HG02852 (cell line): ENCODE results near the gene SH3TC1.

Source experiments
- ATAC-seq: cut with Tn5 transposase; IDR thresholded peaks from one replicate; pipeline ENCODE4 v1.9.1; 2021; ENCODE audit warnings: mild to moderate bottlenecking, moderate library complexity; ENCODE audit not compliant: unreplicated experiment

SH3TC1 gene

DNA sequence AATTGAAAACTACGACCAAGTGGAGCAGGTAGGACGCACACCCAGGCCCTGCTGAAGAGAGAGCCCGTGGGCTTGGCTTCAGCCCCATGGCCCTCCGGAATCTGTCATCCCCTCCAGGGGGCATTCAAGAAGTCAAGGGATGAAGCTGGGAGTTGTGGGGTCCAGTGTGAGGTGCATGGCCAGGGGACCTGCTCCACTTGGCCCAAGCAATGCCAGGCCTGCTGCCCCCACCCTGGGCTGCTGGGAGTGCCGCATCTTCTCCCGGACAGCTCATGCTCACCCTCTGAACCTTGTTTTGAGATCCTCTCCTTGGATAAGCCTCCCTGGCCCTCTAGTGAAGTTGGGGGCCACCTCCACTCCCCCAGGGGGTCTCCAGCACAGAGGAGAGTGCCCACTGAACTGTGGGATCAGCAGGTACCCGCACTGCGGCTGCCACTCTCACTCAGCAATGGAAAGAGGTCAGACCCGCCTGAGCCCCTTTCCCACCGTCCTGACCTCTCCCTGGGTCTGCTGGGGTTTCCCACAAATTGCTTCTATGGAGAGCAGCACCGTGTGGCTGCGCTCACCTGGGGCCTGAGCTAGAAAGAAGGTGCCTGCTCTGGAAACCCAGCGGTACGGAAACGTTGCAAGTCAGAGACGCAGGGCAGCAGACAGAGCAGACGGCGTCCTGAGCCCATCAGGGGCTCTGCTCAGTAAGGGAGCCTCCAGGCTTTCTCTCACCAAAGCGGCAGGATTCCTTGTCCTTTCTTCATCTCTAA lies 35.5 kb upstream of the SH3TC1 start:
- no peak for ATAC-seq

DNA sequence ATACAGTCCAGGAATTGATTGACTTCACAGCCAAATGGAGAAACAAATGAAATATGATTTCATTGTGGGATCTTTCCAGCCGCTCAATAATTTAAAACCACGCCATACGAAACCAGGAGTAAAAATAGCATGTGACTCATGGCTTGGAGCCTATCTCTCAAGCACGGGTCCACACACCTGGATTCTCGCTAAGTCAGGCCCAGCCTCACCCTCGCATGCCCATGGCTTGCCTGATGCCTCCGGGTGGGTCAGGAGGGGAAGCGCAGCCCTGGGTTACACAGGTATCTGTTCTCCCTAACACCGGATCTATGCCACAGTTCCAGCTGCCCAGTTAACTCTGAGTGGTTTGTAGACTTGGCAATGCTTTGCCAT lies 34.9 kb upstream of the SH3TC1 start:
- ATAC-seq, result no peak

DNA sequence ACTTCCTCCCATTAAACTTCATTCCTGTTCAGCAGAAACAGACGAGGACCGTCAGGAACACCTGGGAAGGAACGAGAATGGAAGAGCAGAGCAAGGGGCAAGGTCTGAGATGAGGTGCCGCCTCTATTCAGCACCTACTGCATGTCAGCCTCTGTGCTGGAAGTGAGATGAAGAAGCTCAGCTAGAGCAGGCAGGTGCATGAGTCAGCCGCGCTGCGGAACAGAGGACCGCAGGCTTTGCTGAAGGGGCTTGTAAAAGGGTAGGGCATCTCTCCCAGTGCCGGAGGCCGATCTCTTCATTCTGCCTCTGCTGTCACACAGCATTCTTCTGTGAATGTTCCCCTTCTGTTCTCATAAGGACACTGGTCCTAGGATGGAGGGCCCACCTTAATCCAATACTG lies 34.4 kb upstream of the SH3TC1 start:
- no peak for ATAC-seq

DNA sequence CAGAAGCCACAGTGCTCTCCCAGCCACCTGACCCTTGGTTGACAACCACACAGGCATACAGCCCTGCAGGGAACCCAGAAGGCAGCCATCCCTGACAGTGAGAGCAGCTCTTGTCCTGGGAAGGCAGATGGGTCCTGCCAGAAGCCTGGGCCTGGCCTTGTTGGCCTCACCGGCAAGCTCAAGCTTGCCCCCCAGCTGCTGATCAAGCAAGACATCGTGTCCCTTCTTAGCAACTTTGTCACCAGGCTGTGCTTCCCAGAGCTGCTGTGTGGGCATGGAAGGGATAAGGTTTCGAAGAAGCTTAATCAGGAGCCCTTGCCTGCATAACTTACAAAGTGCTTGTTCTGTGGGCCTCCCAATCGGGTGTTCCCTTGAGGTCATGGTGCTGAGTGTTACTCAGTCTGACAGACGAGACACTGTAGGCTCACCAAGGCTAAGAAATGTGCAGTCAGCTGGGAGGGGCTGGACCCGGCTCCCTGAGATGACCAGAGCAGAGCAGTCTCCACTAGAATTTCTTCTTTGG lies 33.7 kb upstream of the SH3TC1 start:
- ATAC-seq, result no peak

DNA sequence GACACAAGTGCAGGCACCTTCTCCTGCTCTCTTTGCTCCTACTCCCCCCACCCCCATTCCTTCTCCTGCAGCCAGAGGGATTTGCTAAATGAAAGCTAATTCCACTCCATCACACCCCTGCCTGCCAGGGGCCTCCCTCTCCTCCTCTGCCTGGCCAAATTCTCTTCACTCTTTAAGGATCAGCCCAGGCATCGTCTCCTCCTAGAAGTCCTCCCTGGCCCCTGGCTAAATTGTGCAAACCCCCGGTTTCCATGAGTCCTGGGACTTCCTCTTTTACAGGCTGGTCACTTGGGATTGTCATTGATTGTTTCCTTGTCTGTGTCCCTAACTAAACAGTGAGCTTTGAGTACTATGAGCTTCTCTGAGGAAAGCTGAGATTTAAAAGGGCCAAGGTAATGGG lies 31.8 kb upstream of the SH3TC1 start:
- no peak for ATAC-seq

DNA sequence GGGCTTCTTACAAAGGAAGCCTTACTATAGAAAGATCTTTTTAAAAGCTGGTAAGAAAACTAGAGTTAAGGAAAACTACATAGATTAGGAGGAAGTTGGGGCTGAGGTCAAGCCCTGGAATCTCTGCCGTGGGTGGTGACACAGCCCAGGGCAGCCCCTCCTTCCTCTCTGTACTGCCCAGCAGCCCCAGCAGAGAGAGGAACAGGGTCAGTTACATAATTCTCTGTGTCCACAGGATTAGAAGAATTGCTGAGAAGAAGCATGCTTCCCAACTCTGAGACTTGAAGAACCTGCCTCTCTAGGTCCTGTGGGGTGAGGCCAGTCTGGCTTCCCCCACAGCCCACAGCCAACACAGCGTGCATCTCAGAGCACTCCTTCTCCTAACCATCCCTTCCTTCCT lies 31.3 kb upstream of the SH3TC1 start:
- ATAC-seq, result no peak

DNA sequence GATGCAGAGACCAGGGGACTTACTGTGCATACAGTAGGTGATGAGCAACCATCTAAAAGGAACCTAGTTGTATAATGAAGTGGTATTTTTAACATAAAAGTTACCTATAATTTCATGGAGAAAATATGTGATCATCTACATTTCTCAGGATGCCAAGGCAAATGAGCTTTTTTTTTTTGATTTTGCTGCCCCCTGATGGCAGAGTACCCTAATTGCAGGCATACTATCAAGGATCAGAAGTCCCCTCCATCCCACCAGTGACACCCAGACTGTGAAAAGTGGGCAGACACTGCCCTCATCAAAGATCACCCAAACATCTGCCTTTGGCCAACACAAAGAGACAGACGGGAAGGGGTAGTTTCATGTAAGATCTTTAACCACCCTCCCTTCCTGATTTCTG lies 30.9 kb upstream of the SH3TC1 start:
- ATAC-seq, result no peak

DNA sequence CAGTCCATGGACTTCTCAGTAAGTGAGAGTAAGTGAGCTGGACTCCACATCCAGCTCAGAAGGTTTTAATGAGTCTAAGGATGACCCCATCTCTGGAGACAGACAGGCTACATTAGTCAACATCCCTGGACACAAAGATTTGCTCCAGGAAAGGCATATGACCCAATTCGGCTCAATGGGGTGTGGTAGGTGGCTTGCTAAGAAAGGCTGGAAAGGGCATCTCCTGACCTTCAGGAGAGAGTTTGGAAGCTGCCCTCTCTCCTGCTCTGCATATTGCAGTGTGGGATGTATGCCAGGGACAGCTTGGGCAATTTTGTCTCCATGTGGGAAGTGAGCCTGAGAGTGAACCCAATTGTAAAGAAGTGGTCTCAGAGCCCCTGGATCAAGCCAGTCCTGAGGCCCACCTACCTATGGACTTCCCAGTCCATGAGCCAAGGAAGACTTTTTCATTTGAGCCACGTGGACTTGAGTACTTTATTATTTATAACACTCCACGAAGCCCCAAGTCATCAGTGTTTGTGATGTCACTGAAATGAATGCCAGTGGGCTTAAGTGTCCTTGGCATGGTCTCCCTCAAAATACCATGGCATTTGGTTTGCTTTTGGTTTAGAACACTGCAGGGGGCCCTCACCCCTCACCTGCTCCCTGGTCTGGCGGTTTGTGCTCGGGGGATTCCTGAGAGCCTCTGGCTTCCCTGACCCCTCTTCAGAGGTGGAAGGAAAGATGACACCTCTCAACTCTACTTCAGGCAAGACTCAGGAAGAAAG lies 30.1 kb upstream of the SH3TC1 start:
- no peak for ATAC-seq

DNA sequence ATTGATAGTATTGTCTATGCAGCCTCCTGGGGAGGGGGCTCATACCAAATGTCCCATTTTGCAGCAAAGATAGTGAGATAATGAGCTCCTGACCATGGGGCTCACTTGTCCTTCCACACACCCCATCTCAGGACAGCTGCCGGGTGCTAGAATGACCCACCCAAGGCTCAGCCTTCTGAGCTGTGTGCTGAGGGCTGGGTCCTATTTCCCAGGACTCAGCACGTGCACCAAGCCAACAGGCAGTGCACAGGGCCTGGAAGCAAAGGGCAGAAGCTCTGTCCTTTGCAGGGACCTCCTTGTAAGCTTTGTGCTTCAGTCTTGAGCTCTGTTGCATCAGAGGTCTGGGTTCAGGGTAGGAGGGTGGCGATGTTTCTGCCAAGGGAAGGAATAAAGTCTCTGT lies 29.3 kb upstream of the SH3TC1 start:
- ATAC-seq, result no peak

DNA sequence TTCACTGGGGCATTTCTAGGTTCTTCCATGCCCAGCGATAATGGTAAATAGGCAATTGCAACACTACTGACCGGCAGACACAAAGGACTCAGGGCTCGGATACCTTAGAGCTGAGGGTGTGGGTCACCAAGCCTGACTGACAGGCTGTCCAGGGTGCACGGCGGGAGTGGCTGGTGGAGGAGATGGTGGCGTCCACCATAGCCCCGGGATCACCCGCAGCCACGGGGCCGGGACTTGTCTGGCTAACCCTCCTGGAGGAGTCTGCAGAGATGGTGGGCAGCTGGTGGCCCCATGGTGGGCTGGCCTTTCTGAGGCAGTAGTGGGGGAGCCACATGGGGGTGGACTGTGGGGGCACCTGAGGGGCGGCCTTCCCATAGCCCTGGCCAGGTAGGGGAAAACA lies 28.7 kb upstream of the SH3TC1 start:
- no peak for ATAC-seq

DNA sequence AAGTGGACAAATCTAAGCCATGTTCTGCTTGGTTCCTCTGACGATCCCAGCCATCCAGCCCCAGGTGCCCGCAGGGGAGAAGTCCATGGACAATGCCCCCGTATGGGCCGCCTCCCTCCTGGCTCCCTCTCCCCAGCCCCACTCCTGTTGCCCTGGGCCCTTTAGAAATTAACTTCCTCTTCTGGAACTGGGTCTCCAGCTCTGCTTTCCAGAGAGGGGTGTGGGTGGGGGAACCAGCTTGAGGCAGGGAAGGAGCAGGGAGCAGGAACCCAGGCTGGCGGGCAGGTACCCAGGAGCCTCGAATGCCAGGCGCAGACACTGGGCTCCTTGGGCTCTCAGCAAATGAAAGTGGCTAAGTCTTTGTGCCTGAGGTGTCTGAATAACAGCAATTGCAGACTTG lies 27.8 kb upstream of the SH3TC1 start:
- ATAC-seq, result no peak

DNA sequence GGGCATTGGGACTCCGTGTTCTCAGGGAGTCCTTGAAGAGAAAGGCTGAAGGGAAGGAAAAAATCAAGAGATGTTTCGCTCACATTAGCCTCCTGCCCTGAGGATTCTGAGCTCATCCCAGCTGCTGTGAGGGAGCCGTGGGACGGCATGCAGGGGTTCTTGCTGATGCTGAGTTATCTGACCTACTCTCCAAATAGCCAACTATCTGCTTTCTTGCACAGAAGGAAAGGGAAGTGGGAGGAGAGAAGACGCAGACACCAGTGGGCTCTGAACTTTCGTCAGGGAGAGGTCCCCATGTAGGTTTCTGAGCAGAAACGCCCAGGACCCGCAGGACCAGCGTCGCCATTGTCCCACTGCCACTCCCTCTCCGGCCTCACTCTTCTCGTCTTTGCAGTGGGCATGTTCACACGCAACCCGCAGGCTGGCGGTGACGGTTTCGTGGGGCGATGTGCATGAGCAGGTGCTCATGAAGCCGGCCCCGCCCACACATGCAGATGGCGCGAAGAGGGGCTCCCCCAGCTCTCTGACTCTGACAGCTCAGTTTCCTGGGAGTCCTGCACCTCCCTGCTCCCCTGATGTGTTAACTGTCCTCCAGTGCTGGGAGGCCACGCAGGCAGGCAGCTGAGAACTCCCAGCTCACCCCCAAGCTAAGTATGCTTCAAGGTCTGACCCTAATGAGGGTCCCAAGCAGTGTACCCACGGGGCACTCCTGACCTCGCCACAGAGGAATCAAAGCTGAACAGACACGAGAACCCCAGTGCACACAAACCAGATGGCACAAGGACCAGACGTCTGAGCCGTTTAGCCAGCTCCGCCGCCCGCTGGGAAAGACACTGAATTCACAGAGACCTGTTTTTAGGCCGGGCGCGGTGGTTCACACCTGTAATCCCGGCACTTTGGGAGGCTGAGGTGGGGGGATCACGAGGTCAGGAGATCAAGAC lies 26.8 kb upstream of the SH3TC1 start:
- ATAC-seq, result peak; percentile 84

DNA sequence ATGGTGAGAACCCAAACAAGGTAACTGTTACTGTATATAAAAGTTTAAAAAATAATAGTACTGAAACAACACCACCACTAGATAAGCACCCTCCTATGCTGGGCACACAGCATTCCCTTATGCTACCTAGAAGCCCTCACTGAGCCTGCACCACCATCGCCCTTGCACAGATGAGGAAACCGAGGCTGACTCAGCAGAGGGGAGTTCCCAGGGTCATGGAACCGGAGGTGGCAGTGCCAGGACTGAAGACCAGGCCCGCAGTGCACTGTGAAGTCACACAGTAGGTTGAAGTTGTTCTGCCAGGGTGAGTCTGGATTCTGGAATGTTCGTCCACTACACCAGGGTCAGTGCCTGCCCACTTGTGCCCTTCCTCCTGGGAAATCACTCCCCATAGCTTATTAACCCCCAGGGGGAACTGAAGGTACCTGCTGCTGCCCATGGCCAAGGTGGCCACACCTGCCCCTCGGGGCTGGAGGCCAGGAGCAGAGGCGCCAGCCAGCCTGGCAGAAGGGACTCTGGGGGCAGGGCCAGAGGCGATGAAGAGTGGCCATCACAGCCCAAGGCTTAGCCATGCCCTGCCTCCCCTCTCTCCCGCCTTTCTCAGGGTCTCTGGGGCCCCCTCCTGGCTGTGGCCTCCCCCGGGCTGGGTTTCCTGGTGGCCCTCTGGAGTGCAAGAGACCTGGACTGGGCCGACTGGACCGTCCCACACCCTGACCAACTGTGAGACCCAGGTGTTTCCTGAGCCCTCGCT lies 25.4 kb upstream of the SH3TC1 start:
- ATAC-seq, result no peak

DNA sequence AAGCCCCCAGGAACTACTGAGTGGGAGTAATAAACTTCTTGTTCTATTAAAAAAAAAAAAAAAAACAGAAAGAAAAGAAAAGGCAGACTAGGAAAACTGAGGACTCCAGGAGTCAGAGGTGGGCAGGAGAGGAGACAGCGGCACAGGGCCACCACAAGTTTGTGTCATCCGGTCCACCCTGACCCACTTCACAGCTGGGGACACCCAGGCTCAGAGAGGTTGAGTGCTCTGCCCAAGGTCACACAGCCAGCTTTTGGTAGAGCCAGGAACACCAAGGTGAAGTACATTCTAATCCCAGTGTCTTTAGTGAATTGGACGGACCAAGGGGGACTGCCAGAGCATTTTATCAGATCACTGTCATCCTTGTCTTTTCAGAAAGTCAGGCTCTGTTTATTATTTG lies 24.1 kb upstream of the SH3TC1 start:
- ATAC-seq, result no peak

DNA sequence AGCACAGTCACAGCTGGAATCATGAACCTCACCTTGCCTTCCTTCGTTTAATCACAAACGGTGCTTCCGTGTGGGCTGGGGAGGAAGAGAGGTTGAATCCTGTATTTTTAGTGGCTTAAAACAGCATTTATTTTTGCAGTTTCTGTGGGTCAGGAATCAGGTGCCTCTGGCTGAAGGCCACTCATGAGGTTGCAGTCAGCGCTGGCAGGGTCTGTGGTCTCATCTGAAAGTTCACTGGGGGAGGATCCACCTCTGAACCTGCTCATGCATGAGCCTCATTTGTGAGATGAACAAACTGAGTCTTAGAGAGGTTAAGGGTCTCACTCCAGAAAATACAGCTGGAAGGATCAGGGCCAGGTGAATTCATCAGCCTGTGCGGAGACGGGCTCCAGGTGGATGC lies 23.4 kb upstream of the SH3TC1 start:
- no peak for ATAC-seq

DNA sequence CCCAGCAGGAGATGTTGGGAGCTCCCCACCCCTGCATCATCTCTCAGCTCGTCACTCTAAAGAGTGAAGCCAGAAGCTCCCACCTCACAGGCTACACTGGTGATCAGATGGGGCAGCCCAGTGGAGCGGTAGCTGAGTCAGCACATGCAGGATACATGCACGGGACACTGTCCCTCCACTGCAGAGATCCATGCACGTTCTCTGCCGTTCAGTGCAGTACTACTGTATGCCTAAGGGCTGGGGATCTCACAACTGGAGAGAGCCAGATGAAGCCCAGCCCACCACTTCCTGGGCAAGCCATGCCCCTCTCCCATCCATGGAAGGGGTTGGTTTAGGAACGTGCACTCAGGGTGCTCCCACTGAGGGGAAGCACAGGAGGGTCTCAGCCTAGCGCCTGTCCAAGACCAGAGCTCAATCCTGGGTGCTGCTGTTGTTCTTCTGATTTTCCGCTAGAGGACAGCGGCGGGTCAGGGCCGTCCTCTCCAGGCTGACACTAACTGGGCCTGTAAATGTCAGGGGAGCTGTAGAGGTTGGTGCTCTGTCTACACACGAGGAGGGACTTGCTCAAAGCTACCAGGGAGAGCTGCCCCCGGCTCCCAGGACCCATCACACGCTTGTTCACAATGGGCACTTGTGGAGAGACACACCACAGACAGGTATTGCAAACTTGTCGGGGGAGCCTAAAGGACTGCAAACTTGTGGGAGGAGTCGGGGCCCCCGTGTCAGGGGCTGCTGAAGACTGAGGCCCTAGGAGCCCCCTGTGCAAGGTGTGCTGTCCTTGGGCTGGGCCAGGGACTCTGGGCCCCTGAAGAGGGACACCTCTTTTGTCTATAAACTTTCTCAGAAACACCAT lies 22.3 kb upstream of the SH3TC1 start:
- ATAC-seq, result peak; percentile 56

DNA sequence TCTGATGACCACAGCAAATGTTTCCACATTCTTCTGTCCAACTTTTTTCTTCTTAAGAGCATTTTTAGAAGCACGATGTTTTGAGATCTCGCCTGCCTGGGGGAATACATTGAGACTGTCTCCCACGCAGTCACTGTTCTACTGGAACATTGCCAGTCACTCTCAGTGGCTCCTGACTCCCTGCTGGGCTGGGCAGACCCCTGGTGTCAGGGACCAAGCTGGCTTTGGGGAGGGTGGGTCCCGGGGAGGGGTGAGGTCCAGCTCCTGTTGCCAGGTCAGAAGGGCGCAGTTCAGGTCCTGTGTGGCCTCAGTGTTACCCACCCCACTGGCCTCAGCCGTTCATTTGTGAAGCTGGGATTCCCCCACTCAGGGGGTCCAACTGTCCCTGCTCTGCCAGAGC lies 21.5 kb upstream of the SH3TC1 start:
- no peak for ATAC-seq

DNA sequence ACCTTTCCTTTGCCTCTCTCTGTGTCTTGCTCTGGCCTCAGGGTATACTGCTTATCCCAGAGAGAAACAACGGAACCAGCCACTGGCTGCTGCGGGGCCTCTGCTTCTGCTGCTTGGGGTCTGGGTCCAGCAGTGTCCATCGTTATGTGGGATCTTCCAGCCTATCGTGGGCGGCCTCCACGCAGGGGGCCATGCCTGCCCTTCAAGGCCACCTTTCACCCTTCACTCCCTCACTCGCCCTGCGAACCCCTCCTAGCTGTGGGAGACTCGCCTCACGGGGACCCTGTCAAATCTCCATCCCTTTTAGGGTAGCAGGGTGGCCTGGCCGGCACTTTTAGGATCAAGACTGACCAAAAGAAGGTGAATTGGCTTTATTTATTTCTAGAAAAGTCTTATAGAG lies 21.1 kb upstream of the SH3TC1 start:
- no peak for ATAC-seq

DNA sequence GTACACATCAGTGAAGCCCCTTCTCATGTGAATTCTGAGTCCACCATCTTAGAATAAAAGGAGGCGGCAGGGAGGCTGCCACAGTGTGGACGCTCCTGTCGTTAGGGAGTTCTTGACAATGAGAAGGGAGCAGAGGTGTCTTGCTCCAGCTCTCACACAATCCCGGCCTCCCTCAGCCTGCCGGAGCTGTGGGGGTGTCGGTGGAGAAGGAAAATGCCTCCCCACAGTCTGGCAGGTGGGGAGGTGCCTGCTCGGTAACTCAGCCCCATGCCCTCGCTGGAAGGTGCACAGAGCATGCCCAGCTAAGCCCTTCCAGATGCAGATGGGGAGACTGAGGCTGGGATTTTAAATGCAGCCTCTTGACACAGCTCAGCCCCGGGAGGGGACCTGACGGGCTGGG lies 20.0 kb upstream of the SH3TC1 start:
- no peak for ATAC-seq

DNA sequence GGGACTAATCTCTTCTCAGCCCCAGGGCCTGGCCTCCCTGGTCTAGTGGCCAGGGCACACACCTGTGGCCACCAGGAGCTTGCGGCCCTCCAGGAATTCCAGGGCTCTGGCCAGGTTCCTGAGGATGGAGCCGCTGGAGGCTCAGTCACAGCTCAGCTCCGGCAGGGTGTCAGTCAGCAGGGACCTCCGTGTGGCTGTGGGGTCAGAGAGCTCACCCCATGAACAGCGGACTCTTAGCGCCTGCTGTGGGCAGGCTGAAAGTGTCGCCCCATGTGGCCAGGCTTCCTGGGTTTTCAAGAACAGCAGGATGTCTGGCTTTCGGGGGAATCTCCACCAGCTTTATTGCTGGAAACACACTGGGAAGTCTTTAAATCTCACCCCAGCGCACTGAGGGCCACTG lies 19.3 kb upstream of the SH3TC1 start:
- no peak for ATAC-seq
